T-helper 22 cell (primary cell): ENCODE data around the gene SIRT3.

Experiments used
- DNase-seq: peaks from one replicate; pipeline ENCODE4 v3.0.0-alpha.2; 2020; ENCODE audit warnings: low read depth

SIRT3 gene

DNA sequence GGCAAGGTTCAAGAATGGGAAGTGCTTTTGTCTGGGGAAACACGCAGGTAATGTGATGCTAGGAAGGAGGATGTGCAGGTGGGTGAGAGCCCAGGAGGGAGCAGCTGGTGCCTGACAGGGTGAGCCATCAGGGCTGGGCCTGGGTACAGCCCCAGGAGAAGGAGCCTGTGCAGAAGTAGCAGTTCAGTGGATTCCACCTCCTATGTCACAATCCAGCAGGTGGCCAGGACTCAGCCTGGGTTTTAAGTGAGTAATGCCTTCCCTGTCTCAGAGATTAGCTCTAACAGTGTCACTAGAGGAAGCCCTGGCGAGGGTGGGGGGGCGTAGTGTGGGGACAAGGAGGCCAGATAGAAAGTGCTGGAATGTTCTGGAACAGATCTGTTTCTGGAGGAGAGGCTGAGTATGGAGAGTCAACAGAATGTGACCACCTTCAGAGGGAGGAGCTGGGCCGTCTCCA lies 20.5 kb downstream of the SIRT3 start:
- no peak for DNase-seq

DNA sequence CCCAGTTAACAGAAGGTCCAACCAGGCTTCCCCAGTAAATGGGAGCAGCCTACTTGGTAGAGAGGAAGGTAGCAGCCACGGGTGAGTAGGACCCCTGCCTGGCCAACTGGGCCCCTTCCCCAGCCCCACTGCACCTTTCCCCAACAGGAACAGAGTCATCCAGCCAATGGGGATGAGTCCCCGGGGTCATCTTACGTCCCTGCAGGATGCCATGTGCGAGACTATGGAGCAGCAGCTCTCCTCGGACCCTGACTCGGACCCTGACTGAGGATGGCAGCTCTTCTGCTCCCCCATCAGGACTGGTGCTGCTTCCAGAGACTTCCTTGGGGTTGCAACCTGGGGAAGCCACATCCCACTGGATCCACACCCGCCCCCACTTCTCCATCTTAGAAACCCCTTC lies 22.1 kb downstream of the SIRT3 start:
- no peak for DNase-seq

DNA sequence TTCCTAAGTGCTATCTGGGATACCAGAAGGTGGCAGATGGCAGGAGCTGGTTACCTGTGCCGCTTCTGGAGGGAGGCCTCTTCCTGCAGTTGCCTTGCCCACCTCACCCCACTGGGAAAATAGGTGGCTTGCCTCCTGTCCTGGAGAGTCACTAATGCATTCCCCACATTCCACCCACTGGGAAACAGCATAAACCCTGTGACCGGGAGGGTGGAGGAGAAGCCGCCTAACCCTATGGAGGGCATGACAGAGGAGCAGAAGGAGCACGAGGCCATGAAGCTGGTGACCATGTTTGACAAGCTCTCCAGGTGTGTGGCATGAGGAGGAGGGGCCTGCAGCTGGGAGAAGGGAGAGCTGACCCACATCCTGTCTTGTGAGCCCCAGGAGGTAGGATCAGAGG lies 23.0 kb downstream of the SIRT3 start:
- DNase-seq: no peak

DNA sequence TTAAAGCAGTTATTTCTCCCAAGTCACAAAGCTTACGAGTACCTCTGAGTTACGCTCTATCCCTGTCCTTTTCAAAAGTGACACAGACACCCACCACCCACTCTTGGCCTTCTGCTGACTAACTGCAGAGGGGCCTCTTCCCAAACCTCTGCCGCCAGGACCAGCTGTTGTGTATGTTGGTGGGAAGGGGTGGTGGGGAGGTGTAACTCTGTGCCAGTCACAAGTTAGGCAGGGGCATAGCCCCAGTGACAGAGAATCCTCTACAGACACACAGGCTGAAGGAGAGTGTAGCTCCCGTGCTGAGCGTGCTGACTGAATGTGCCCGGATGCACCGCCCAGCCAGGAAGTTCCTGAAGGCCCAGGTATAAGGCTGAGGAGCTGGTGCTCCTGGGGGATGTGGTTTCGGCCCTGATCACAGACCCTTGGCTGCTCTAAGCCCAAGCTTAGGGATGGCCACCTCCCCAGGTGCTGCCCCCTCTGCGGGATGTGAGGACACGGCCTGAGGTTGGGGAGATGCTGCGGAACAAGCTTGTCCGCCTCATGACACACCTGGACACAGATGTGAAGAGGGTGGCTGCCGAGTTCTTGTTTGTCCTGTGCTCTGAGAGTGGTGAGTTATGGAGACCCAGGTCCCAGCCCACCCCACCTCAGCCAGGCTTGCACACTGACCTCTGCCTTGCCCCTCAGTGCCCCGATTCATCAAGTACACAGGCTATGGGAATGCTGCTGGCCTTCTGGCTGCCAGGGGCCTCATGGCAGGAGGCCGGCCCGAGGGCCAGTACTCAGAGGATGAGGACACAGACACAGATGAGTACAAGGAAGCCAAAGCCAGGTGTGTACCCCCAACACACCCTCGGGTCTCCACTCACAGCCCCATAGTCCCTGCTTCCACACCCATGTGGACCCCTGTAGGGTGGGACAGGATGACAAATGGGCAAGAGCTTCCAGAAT lies 23.7 kb downstream of the SIRT3 start:
- no peak for DNase-seq

DNA sequence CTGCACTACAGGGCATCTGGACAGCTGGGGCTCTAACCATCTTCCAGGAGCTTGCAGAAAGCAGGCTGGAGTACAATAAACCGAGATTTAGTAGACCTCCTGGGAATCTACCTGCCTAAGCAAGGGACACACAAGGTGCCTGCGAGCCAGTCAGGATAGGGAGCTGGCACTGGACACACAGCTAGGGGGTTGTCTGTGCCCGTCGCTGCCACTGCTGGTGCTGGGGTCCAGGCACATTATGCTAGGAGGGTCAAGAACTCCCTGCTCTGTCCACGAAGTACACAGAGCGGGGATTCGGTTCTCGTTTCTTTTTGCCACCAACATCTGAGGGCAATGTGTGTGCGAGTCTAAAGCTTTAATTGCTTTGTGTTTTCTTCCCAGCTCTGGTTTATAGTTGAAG lies 24.4 kb downstream of the SIRT3 start:
- DNase-seq: no peak

DNA sequence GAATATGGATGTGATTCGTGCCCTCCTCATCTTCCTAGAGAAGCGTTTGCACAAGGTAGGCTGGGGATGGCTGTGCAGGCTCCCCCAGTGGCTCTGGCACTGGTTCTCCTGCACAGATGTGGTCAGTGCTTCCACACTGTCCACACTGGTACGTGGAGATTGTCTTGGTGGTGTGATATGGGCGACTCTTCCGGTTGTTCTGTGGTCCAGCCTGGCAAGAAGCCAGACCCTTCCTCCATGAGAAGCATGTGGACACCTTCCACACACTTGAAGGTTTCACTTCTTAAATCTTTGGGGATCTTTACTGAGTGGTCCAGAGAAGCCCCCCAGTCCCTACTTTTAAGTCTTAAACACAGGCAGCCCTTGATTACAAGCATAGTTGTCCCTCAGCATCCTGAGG lies 24.8 kb downstream of the SIRT3 start:
- no peak for DNase-seq

DNA sequence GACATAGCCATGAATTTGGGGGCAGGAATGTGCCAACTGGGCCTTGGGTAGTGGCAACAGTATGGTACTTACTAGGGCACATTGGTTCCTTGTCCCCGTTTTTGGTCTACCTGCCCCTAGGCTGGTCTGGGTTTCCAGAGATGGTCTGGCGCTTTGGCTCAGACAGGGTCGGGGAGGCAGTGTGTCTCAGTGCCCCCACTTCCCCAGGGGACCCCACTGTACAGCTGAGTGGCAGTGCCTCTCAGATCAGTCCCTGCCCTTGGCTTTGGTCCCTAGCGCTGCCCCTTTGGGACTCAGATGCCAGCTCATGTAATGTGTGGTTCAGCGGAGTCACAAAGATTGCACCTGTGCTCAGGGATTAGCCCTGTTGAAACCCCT lies 25.4 kb downstream of the SIRT3 start:
- no peak for DNase-seq

DNA sequence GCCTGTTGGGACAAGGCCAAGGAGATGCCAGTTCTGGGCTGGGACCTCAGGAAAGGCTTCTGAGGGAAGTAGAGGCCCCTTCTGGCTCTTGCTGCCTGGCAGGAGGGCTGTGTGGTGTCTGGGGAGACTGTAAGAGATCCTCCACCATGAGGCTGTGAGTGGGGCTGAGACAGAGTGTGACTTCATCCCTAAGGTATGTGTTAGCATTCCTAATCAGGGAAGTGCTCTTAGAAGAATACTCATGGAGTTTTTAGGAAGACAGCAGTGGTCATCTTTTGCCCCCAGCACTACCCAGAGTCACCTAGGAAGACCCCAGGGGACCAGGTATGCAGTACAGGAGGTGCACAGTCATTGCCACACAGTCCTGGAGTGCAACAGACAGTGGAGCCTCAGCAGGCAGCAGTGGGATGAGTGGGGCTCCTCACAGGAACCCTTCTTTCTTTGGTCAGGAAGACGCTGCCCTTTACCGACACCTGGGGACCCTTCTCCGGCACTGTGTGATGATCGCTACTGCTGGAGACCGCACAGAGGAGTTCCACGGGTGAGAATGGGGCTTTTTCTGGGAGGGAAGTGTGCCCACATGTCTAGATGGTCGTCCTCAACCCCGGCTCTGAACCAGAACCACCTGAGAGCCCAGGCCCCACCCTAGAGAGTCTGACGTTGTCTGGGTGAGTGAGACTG lies 25.9 kb downstream of the SIRT3 start:
- no peak for DNase-seq

DNA sequence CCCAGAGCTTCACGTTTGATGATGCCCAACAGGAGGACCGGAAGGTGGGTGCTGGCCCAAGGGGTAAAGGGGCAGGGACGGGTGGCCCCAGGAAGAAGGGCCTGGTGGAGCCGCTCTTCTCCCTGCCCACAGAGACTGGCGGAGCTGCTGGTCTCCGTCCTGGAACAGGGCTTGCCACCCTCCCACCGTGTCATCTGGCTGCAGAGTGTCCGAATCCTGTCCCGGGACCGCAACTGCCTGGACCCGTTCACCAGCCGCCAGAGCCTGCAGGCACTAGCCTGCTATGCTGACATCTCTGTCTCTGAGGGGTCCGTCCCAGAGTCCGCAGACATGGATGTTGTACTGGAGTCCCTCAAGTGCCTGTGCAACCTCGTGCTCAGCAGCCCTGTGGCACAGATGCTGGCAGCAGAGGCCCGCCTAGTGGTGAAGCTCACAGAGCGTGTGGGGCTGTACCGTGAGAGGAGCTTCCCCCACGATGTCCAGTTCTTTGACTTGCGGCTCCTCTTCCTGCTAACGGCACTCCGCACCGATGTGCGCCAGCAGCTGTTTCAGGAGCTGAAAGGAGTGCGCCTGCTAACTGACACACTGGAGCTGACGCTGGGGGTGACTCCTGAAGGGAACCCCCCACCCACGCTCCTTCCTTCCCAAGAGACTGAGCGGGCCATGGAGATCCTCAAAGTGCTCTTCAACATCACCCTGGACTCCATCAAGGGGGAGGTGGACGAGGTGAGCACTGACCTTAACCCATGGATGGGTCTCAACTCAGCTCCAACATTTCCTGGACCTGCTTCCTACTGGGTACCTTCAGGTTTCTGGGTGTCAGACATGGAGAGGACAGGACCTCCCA lies 26.6 kb downstream of the SIRT3 start:
- DNase-seq: no peak

DNA sequence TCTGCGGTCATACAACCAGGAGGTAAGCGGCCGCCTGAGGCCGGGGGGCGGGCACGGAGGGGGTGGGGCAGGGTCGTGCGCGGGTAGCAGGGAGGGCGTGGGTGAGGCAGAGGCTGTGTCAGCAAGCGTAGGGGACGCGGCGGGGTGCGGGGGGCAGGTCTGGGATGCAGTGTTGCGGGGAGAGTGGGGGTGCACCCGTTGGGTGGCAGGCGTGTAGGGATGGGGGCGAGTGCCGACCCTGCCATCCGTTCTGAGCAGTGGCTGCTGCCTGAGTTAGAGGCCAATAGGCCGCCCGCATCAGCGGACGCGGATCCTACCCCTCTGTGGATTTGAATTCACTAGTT lies 27.3 kb downstream of the SIRT3 start:
- DNase-seq: no peak

DNA sequence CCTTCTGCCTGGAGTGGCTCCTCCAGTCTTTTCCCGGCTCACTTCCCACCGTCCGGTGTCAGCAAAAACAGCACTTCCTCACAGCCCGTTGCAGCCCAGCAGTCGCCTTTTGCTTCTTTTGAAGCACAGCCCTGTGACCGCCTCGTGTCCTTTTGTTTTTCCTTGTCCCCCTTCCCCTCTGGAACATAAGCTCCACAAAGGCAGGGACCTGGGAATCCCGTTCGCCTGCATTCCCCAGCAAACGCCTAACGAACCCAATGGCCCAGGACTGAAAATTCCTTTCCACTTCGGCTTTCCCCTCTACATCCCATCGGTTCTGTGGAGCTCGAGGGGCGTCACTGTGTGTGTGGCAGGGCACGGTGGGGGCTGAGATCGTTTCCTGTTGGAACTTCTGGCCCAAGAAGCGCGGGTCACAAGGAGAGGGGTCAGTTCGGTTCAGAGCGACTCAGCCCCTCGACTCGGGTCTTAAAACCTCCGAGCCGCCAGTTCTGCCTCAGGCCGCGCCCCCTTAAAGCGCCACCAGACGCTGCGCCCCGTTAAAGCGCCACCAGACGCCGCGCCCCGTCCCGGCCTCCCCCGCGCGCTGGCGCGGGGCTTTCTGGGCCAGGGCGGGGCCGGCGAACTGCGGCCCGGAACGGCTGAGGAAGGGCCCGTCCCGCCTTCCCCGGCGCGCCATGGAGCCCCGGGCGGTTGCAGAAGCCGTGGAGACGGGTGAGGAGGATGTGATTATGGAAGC lies 27.8 kb downstream of the SIRT3 start:
- DNase-seq: peak; percentile 73

DNA sequence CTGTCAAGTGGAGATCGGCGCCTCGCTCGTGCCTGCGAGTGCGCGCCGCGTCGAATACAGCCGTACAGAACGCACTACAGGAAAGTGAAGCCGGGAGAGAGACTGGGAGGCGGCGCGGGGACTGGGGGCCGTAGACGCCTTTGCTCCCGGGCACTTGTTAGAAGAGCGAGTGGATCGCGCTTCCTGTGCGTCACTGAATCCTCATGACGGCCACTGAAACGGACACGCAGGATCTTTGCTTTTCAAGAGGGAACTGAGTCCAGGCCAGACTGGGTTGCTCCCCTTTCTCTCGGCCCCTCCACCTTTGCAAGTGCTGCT lies 28.3 kb downstream of the SIRT3 start:
- DNase-seq: no peak

DNA sequence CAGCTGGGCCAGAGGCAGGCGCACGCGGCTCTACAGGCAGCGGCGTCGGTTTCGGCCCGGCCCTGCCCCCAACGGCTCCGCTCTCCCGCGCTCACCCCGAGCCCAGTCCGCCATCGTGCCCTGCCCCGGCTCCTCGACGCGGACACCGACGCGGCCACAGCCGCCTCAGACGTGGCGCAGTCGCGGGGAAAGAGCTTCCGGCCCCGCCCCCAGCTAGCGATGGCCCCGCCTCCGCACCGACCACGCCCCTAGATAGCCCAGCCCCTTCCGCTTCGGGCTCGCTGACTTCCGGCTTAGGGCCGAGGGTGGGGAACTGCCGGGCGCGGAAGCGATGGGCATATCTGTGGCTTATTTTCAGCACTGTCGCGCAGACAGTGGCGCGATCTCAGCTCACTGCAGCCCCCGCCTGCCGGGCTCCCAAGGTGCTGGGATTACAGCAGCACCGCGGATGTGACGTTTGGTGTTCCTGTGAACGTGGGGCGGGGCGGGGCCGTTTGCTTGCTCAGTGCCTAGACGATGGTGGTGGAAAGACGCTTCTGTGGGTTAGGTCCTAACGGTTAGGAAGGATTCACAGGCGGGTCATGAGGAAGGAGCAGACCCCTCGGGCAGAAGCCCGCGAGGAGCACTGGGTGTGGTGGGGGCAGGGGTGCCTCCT lies 28.8 kb downstream of the SIRT3 start, which contains the start of the genes BET1L and RIC8A:
Gene BET1L (minus strand): TSS at position 192 of the 655 bp plus-strand sequence. CDS start 78 bp downstream, at position 114.
Gene RIC8A (plus strand): TSS at position 501 of the 655 bp plus-strand sequence. CDS start 1,147 bp downstream, outside the sequence.
- DNase-seq: peak; percentile 99

DNA sequence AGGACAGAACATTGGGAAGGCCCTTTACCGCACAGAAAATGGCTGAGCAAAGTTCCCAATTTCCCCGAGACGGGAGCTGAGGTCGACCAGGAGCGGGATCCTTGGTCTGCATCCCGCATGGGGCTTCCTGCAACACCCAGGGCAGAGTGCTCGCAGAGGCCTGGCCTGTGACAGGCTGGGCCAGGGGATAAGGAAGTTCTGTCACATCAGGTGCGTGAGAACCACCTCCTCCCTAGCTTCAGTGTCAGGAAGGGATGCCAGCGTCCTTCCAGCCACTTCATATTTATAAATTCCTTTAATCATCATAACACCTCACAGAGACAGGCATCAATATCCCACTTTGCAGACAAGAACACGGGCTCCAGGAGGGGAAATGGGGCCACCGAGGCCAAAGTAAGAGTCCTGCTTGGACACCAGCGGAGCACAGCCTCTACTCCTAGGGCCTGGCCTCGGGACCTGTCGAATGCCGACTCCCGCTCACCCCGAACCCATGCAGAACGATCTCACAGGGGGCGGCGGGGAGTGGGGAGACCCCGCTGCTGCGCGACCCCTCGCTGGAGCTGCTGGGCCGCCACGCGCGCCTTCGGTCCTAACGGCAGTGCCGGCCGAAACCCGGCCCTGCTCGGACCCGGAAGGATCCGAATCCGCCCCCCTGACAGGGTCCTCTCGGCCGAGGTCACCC lies 29.5 kb downstream of the SIRT3 start:
- DNase-seq: no peak

DNA sequence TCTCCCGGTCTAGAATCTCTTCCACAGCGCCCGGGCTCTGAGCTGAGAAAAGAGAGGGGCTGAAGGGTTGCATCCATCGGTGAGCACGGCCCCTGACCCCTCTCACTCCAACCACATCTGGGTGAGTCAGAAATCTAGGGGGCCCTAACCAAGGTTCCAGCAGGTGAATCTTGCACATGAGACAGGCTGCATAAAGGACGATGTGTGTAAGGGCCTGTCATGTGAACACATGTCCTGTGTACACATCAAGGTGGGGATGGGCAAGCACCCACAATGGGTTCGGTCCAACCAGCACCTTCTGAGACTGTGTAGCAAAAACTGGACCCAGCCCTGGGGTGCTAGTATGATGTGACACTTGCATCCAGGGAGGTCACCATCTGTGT lies 30.1 kb downstream of the SIRT3 start:
- DNase-seq: no peak

DNA sequence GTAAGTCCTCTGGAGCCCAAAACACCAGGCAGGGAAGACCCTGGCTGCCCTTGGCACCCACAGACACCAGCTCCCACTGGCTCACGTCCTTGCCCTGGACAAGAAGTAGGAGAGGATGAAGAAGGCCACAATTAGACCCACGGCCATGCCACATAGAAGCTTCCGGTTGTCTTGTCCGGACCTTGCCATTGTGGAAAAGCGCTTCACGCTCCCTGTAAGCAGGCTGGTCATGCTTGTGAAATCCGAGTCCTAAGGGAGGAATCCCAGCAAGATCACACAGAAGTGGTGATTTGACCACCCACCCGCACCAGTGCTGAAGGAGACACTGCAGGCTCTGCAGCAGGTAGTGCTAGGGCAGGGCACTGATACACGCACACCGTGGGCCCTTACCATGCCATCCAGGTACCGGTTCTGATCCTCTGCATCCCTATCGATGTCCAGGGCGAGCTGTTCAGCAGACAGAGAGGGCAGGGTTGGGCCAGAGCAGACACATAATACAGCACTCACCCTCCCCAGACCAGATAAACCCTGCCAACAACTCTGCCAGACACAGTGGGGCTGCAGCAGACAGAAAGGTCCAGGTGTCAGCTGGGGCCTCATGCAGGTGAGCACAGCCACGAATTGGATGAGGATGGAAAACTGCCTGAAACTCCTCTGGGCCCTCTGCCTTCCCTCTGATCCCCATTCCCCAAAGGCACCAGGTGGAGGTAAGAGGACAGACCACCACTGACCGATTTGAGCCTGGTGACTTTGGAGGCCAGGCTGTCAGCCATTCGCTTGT lies 30.7 kb downstream of the SIRT3 start:
- no peak for DNase-seq

DNA sequence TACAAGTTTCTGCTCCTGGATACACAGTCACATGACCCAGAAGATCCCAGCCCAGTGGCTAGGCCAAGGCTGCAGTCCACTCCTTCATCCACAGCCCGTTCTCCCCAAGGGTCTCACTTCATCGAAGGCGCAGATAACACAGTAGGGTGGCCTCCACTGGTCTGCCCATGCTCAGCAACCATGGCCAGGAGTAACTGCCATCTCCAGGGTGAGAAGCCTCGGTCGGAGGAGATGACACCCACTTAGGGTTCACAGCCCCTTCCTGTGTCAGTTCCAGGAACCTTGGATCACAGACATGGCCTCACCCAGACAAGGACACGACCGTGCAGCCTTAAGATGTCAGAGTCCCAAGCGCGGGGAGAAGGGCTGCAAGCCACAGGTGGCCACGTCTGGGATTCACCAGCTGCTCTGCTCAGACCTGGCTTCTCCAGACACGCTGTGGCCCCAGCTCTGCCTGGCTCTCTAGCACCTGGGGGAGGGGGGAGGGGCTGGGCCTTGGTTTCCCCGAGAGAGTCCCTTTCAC lies 31.5 kb downstream of the SIRT3 start:
- no peak for DNase-seq

DNA sequence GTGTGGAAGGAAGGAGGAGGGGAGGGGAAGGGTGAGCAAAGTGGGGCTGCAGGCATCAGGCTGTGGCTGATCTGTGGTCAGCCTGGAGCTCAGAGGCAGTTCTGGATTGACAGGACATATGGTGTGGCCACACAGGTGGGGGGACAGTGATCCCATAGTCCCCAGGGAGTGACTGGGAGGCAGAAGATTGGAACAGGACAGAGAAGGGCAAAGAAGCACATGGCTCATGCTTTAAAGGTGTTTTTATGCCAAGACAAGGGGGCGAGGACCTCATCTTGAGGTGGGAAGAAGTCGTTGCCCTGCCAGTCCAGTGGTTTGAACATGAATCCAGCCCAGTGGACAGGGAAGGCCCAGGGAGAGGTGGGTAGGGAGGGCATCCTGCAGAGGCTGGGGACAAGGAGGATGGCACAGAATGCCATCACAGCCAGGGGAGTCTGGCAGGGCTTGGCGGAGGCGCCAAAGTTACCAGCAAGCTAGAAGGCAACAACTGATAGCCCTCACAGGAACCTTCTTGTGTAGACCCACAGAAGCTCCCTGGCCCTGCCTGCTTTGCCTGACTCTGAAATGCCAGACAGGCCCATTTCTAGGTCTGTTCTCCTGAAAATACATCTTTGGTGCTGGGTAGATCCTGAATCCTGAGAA lies 32.1 kb downstream of the SIRT3 start:
- no peak for DNase-seq
